ENCODE results near the gene GJB6. TPM values are rescaled to one million over a fixed set of nuclear protein-coding genes. Genes with fewer than 3 reads are reported as not detected.

GJB6 gene
- total RNA-seq, 1 experiment from 2014 or later = 0.84 TPM

DNA sequence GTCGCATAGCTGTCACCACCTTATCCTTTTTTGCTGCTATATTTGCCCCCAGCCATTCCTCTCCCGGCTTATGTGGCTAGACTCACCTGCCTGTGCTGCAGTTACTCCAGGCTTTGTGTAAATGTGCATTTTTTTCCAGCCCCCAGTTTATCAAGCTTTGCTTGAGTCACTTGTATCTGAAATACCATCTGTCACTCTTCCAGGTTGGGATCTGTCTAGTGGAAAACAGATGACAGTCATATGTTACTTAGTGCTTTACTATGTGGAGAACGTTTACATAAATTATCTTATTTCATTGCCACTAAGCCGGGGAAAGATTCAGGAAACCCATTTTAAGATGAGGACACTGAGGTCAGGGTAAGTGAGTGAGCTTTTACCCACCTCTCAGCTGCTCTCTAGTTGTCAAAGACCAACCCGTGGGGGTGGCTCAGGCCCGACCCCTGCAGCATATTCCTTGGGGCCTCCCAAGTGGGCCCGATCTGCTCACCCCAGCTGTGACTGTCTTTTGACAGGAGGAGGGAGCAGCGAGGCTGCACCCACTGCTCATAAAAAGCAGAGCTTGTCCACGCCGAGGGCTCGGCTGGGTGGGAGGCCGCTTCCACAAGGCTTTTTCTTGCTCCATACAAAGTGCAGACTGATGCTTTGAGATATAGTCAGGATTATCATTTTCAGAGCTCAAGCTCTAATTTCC lies 46.6 kb downstream of the GJB6 start:
- peaks cover 17% of the 10 kb centered on the region; the same call in 1 of the 2 replicates for H3K36me3 ChIP-seq (ENCODE audit: low read depth, low read length)
- ATAC-seq (no peak), DNase-seq (no peak)
- no peaks in the 10 kb centered on the region for H3K9me2 ChIP-seq (replicated peaks; ENCODE audit: low read length)
- intact Hi-C loops (cut with micrococcal nuclease) = loop anchor here (10.0 kb wide), 1 partner anchor 739 kb away; no protein-coding TSS in a partner anchor
- H3F3A ChIP-seq (ENCODE audit: low read length, unreplicated experiment) = no peaks in the 10 kb centered on the region
- ChIA-PET POLR2A (ENCODE audit: unreplicated experiment) (interaction anchor here (0.5 kb wide), 1 partner anchor 876 kb away, joined by 4 read pairs; no protein-coding TSS in a partner anchor), CTCF (no interaction called here)
- TF ChIP-seq CTCF (conservative IDR thresholded peaks at IDR 0.05; ENCODE audit: low read depth, low read length) = no peak
- no peak for TF ChIP-seq EZH2 (IDR thresholded peaks at IDR 0.05; ENCODE audit: low read length, unreplicated experiment)
- TF ChIP-seq EZH2phosphoT487 (IDR thresholded peaks at IDR 0.05; ENCODE audit: borderline replicate concordance, low read length) = no peak
- H2AFZ ChIP-seq (ENCODE audit: low read length) = no peak overlapping the region
- H3K4me3 ChIP-seq (ENCODE audit: low read length) = no peak overlapping the region
- no peak overlapping the region for H3K27ac ChIP-seq (ENCODE audit: low read length)
- no peaks in the 10 kb centered on the region for H4K20me1 ChIP-seq (ENCODE audit: low read length)
- no TSS peak for BruUV-seq (replicated peaks)
- H3K4me2 ChIP-seq (ENCODE audit: low read length) = no peak overlapping the region
- H3K27me3 ChIP-seq (ENCODE audit: low read length) = no peaks in the 10 kb centered on the region
- peaks cover 11% of the 10 kb centered on the region for H3K4me1 ChIP-seq (ENCODE audit: insufficient read depth, low read length)
- no peak overlapping the region for H3K9ac ChIP-seq (ENCODE audit: low read length)
- H3K79me2 ChIP-seq (ENCODE audit: low read length) = peaks cover 20% of the 10 kb centered on the region
- H3K9me3 ChIP-seq (ENCODE audit: low read length) = no peaks in the 10 kb centered on the region

GRCh38 chr13:20182231-20182846 lies 49.8 kb downstream of the GJB6 start:
- H3K36me3 ChIP-seq (ENCODE audit: low read depth, low read length) = no peaks in the 10 kb centered on the region
- DNase-seq = peak; percentile 86
- no peaks in the 10 kb centered on the region for H3K27me3 ChIP-seq (ENCODE audit: low read length)
- no TSS peak for BruUV-seq (replicated peaks)
- H4K20me1 ChIP-seq (ENCODE audit: low read length) = no peaks in the 10 kb centered on the region
- no peaks in the 10 kb centered on the region for H3K79me2 ChIP-seq (ENCODE audit: low read length)
- no peak for TF ChIP-seq EZH2 (IDR thresholded peaks at IDR 0.05; ENCODE audit: low read length, unreplicated experiment)
- TF ChIP-seq CTCF (conservative IDR thresholded peaks at IDR 0.05; ENCODE audit: low read depth, low read length) = peak; percentile 91
- no peaks in the 10 kb centered on the region for H3K9me3 ChIP-seq (ENCODE audit: low read length)
- intact Hi-C loops (cut with micrococcal nuclease) = loop anchor here (1.0 to 10.0 kb wide), 5 partner anchors 306 to 742 kb away; no protein-coding TSS in a partner anchor
- H3K27ac ChIP-seq (ENCODE audit: low read length) = no peak overlapping the region
- no peaks in the 10 kb centered on the region for H3K4me1 ChIP-seq (ENCODE audit: insufficient read depth, low read length)
- POLR2A ChIA-PET (ENCODE audit: unreplicated experiment) = no interaction called here
- no peak overlapping the region for H3K4me3 ChIP-seq (ENCODE audit: low read length)
- H3F3A ChIP-seq (ENCODE audit: low read length, unreplicated experiment) = no peaks in the 10 kb centered on the region
- H3K9ac ChIP-seq (ENCODE audit: low read length) = no peak overlapping the region
- H3K9me2 ChIP-seq (replicated peaks; ENCODE audit: low read length) = no peaks in the 10 kb centered on the region
- CTCF ChIA-PET = interaction anchor here (0.6 kb wide), 2 partner anchors 299 to 304 kb away, joined by 4 read pairs; no protein-coding TSS in a partner anchor
- H3K4me2 ChIP-seq (ENCODE audit: low read length) = no peak overlapping the region
- no peak overlapping the region for H2AFZ ChIP-seq (ENCODE audit: low read length)
- peak; percentile 98 for ATAC-seq

DNA sequence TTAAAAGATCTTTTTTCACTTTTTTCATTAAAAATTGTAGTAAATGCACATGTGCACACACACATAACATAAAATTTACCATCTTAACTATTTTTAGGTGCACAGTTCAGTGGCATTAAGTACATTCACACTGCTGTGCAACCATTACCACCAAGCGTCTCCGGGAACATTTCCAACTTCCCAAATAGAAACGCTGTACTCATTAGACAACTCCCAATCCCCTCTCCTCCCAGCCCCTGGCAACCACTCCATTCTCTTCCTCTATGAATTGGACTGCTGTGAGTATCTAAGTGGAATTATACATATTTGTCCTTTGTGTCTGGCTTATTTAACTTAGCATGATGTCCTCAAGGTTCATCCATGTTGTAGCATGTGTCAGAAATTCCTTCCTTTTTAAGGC lies 50.9 kb downstream of the GJB6 start:
- H3K27me3 ChIP-seq (ENCODE audit: low read length) = no peaks in the 10 kb centered on the region
- H4K20me1 ChIP-seq (ENCODE audit: low read length) = no peaks in the 10 kb centered on the region
- no peaks in the 10 kb centered on the region for H3K79me2 ChIP-seq (ENCODE audit: low read length)
- H3K36me3 ChIP-seq (ENCODE audit: low read depth, low read length) = no peaks in the 10 kb centered on the region
- H3K4me2 ChIP-seq (ENCODE audit: low read length) = no peak overlapping the region
- H3K4me3 ChIP-seq (ENCODE audit: low read length) = no peak overlapping the region
- ChIA-PET CTCF (no interaction called here), POLR2A (ENCODE audit: unreplicated experiment) (no interaction called here)
- ATAC-seq (no peak), DNase-seq (no peak)
- intact Hi-C loops (cut with micrococcal nuclease) = loop anchor here (5.0 to 10.0 kb wide), 3 partner anchors 531 to 744 kb away; no protein-coding TSS in a partner anchor
- no peaks in the 10 kb centered on the region for H3K9me3 ChIP-seq (ENCODE audit: low read length)
- H3K9ac ChIP-seq (ENCODE audit: low read length) = no peak overlapping the region
- H3F3A ChIP-seq (ENCODE audit: low read length, unreplicated experiment) = no peaks in the 10 kb centered on the region
- no peaks in the 10 kb centered on the region for H3K9me2 ChIP-seq (replicated peaks; ENCODE audit: low read length)
- TF ChIP-seq EZH2phosphoT487 (IDR thresholded peaks at IDR 0.05; ENCODE audit: borderline replicate concordance, low read length) (no peak), CTCF (conservative IDR thresholded peaks at IDR 0.05; ENCODE audit: low read depth, low read length) (no peak), EZH2 (IDR thresholded peaks at IDR 0.05; ENCODE audit: low read length, unreplicated experiment) (no peak)
- no peaks in the 10 kb centered on the region for H3K4me1 ChIP-seq (ENCODE audit: insufficient read depth, low read length)
- no peak overlapping the region for H3K27ac ChIP-seq (ENCODE audit: low read length)
- BruUV-seq (replicated peaks) = no TSS peak
- H2AFZ ChIP-seq (ENCODE audit: low read length) = no peak overlapping the region
